HCT116 (cell line): Measurements from ENCODE around the gene ETFA. TPM values are rescaled to one million over a fixed set of nuclear protein-coding genes. Genes with fewer than 3 reads are reported as not detected.

Source experiments
- ATAC-seq: fragments of 200-7000 bp; cut with Tn5 transposase; 2 replicates; pipeline ENCODE4 v1.9.1; 2020; ENCODE audit warnings: mild to moderate bottlenecking, moderate library complexity
- BruUV-seq: library from RNA; stranded (reverse); fragments of 400-500 nt; replicated peaks from 2 replicates; lab custom pipeline; 2021; lab: Mats Ljungman, UMichigan
- CTCF ChIA-PET: fragments of 300-600 bp; sonication (Branson Sonifier 250); formaldehyde crosslinking; loops from one replicate; lab custom pipeline; 2021; ENCODE audit warnings: antibody characterized with exemption; lab: Charles Lee
- POLR2A ChIA-PET: fragments of 300-600, 350-600 bp; sonication (Branson Sonifier 250); formaldehyde crosslinking; loops from one replicate; lab custom pipeline; 2021; ENCODE audit warnings: antibody characterized with exemption; lab: Charles Lee
- RAD21 ChIA-PET, 2 experiments: fragments of 300-600 bp; sonication (Branson Sonifier 250); formaldehyde crosslinking; loops; one replicate each; lab custom pipeline; 2023; ENCODE audit warnings: low total read pairs in 2 of 2; ENCODE audit not compliant: uncharacterized antibody in 2 of 2, unreplicated experiment in 2 of 2, low non-redundant PET in 1 of 2; lab: Charles Lee
- DNase-seq: peaks from one replicate; pipeline ENCODE4 v3.0.0-alpha.2; 2010; ENCODE audit warnings: low read depth, low spot score
- H2AFZ ChIP-seq: fragments of 200-600 bp; shearing (Covaris generic), sonication (generic); 2 replicates; pipeline ENCODE4 v1.6.1; 2017; ENCODE audit warnings: low read depth, mixed run types, mixed read lengths, antibody characterized with exemption, low read length; ENCODE audit not compliant: poor library complexity, severe bottlenecking
- H3K27ac ChIP-seq: 2 replicates; pipeline ENCODE4 v1.5.1; 2012; ENCODE audit warnings: low read depth, low read length
- H3K27me3 ChIP-seq: fragments of 200-600 bp; sonication (generic); 2 replicates; pipeline ENCODE4 v1.6.1; 2016; ENCODE audit warnings: mixed run types, low read length, mixed read lengths; ENCODE audit not compliant: insufficient read depth
- H3K36me3 ChIP-seq, 2 experiments: fragments of 200-500 bp in 1 of 2; fragments of 200-600 bp in 1 of 2; sonication (Bioruptor generic) in 1 of 2; sonication (generic) in 1 of 2; 2 replicates each; pipeline versions ENCODE4 v1.5.1 to v1.6.1; 2014 to 2016; ENCODE audit warnings: low read length in 2 of 2, inconsistent platforms in 1 of 2, mixed read lengths in 1 of 2, mixed run types in 1 of 2; ENCODE audit not compliant: insufficient read depth in 2 of 2, control insufficient read depth in 1 of 2
- H3K4me1 ChIP-seq, 2 experiments: fragments of 200-600 bp in 1 of 2; sonication (generic) in 1 of 2; 2 replicates each; pipeline versions ENCODE4 v1.5.1 to v1.6.1; 2012 to 2017; ENCODE audit warnings: low read length in 2 of 2, inconsistent platforms in 1 of 2, mild to moderate bottlenecking in 1 of 2, mixed read lengths in 1 of 2, mixed run types in 1 of 2, moderate library complexity in 1 of 2; ENCODE audit not compliant: insufficient read depth in 2 of 2, control insufficient read depth in 1 of 2
- H3K4me2 ChIP-seq: fragments of 200-600 bp; sonication (generic); 2 replicates; pipeline ENCODE4 v1.6.1; 2017; ENCODE audit warnings: mixed run types, low read length, mixed read lengths
- H3K4me3 ChIP-seq, 2 experiments: fragments of 200-600 bp in 1 of 2; sonication (generic) in 1 of 2; replicated peaks in 1 of 2; 2 replicates each; pipeline ENCODE4 v1.5.1; 2011 to 2016; ENCODE audit warnings: low read length in 2 of 2, control low read depth in 1 of 2, low read depth in 1 of 2, mild to moderate bottlenecking in 1 of 2, mixed read lengths in 1 of 2, mixed run types in 1 of 2
- H3K79me2 ChIP-seq: fragments of 200-600 bp; sonication (generic); 2 replicates; pipeline ENCODE4 v1.6.1; 2017; ENCODE audit warnings: mild to moderate bottlenecking, mixed run types, low read length, moderate library complexity, mixed read lengths; ENCODE audit not compliant: insufficient read depth
- H3K9ac ChIP-seq: fragments of 200-600 bp; sonication (generic); 2 replicates; pipeline ENCODE4 v1.6.1; 2016; ENCODE audit warnings: low read length, mixed read lengths
- H3K9me2 ChIP-seq: fragments of 200-600 bp; sonication (generic), shearing (Covaris generic); 2 replicates; pipeline ENCODE4 v1.6.1; 2017; ENCODE audit warnings: mixed run types, mild to moderate bottlenecking, moderate library complexity; ENCODE audit not compliant: insufficient read depth
- H3K9me3 ChIP-seq, 2 experiments: fragments of 200-500 bp in 1 of 2; fragments of 200-600 bp in 1 of 2; sonication (Bioruptor generic) in 1 of 2; sonication (generic) in 1 of 2; 2 replicates each; pipeline ENCODE4 v1.6.1; 2014 to 2017; ENCODE audit warnings: low read length in 2 of 2, mixed read lengths in 2 of 2, inconsistent platforms in 1 of 2, low read depth in 1 of 2, mild to moderate bottlenecking in 1 of 2, mixed run types in 1 of 2, moderate library complexity in 1 of 2; ENCODE audit not compliant: control insufficient read depth in 1 of 2, insufficient read depth in 1 of 2
- H4K20me1 ChIP-seq: fragments of 200-600 bp; sonication (generic), shearing (Covaris generic); 2 replicates; pipeline ENCODE4 v1.6.1; 2017; ENCODE audit warnings: mixed run types, mild to moderate bottlenecking, moderate library complexity; ENCODE audit not compliant: insufficient read depth
- EGR1 ChIP-seq: IDR thresholded peaks from 2 replicates; pipeline ENCODE4 v1.6.1; 2012; ENCODE audit warnings: low read depth
- POLR2AphosphoS5 ChIP-seq: IDR thresholded peaks from 2 replicates; pipeline ENCODE4 v1.6.1; 2011; ENCODE audit warnings: mild to moderate bottlenecking, low read depth, low read length, moderate library complexity
- SIN3A ChIP-seq: IDR thresholded peaks from 2 replicates; pipeline ENCODE4 v1.6.1; 2012; ENCODE audit warnings: low read depth
- TCF7L2 ChIP-seq: IDR thresholded peaks from 2 replicates; pipeline ENCODE4 v1.7.0; 2011; ENCODE audit warnings: borderline replicate concordance, inconsistent platforms; ENCODE audit not compliant: insufficient read depth, insufficient read length; ENCODE audit errors: extremely low read depth
- ZFX ChIP-seq: fragments of 450-650 bp; IDR thresholded peaks from 2 replicates; pipeline ENCODE4 v1.6.1; 2017
- intact Hi-C: fragments of 100-400 bp; cut with micrococcal nuclease; formaldehyde crosslinking; loops from 2 replicates; pipeline ENCODE4 v1.10.0; 2022
- total RNA-seq: library from RNA; stranded (reverse); gene quantifications from one replicate; pipeline ENCODE4 v1.2.1, GENCODE V29; 2021; ENCODE audit not compliant: unreplicated experiment
- TF ChIP-seq, protein P1 (sequence below): IDR thresholded peaks from 2 replicates; pipeline ENCODE4 v1.6.1; 2012; ENCODE audit warnings: low read depth

ETFA gene
- total RNA-seq, 1 experiment from 2014 or later = 144 TPM

DNA sequence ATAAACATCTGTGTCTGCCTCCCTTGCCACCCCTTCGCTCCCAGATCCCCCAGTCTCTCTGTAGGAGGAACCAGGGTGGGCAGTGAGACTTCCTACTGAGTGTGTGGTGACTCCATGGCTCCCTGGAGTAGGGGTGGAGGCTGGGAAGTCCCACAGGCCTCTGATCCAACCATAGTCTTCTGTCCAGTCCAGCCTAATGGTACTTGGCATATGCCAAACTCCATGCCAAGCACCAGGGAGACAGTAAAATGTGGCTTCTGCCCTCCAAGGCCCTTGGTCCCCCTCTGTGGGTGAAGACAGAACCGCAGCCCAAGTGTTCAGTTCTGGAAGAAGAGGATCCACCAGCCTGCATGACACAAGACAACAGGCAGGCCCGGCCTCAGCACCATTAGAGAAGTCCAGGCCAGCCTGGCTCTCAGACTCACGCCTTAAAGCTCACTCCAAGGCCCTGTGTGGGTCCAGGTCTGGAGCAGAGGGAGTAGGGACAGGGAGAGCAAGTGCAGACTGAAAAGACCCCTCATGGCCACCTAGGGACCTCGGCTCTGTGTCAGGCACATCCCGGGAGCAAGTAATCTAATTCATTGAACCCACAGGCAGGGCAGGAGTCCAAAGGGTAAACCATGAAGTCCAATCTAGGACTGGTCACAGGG, 112.7 kb downstream of the ETFA start (continued):
- no peak for TF ChIP-seq TCF7L2
- TF ChIP-seq, protein P1, sequence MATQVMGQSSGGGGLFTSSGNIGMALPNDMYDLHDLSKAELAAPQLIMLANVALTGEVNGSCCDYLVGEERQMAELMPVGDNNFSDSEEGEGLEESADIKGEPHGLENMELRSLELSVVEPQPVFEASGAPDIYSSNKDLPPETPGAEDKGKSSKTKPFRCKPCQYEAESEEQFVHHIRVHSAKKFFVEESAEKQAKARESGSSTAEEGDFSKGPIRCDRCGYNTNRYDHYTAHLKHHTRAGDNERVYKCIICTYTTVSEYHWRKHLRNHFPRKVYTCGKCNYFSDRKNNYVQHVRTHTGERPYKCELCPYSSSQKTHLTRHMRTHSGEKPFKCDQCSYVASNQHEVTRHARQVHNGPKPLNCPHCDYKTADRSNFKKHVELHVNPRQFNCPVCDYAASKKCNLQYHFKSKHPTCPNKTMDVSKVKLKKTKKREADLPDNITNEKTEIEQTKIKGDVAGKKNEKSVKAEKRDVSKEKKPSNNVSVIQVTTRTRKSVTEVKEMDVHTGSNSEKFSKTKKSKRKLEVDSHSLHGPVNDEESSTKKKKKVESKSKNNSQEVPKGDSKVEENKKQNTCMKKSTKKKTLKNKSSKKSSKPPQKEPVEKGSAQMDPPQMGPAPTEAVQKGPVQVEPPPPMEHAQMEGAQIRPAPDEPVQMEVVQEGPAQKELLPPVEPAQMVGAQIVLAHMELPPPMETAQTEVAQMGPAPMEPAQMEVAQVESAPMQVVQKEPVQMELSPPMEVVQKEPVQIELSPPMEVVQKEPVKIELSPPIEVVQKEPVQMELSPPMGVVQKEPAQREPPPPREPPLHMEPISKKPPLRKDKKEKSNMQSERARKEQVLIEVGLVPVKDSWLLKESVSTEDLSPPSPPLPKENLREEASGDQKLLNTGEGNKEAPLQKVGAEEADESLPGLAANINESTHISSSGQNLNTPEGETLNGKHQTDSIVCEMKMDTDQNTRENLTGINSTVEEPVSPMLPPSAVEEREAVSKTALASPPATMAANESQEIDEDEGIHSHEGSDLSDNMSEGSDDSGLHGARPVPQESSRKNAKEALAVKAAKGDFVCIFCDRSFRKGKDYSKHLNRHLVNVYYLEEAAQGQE = no peak
- TF ChIP-seq, all 23 proteins: peak for 0

DNA sequence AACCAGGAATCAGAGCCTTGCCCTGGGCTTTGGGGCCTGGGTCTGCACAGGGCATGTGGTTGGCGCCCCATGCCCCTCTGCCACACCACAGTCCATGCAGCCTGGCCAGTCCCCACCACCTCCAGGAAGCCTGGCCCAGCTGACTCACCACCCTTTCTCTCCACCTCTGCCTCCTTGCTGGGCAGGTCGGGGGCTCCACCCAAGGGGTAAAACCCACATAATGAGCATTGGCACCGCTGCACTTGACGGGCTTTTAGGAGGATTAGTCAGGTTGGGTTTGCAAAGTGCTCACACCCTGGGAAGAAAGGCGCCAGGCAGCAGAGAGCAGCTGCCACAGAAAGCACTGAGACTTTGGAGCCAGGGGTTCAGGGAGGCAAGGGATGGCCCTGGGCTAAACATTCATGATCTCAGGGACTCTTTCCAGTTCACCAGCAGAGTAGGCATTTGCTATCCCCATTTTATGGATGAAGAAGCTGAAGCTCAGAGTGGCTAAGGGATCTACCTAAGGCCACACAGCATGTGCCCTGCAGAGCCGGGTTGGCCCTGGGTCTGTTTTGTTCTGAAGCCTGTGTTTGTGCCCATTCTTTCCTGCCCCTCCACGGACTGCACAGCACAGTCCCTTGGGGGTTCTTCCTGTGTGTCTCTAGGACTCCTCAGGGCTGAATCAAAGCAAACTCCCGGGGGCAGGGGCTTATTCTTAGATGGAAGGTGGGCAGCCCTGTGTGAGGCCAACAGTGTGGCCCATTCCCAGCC, 113.4 kb downstream of the ETFA start:
- peak overlapping the region; percentile 39; the same call in 1 of the 2 replicates for H3K9ac ChIP-seq
- POLR2A ChIA-PET = interaction anchor here (1.0 kb wide), 1 partner anchor 138 kb away, joined by 3 read pairs; the partner anchor contains the start of gene ISL2
- H3K27ac ChIP-seq = peak overlapping the region; percentile 62
- H3K9me2 ChIP-seq = no peaks in the 10 kb centered on the region
- RAD21 ChIA-PET = no interaction called here
- CTCF ChIA-PET = no interaction called here
- no TSS peak for BruUV-seq
- DNase-seq = peak; percentile 51
- no peaks in the 10 kb centered on the region for H3K36me3 ChIP-seq
- H3K9me3 ChIP-seq = no peaks in the 10 kb centered on the region
- no peak for TF ChIP-seq EGR1
- TF ChIP-seq POLR2AphosphoS5 = peak; percentile 49
- TF ChIP-seq ZFX = no peak
- TF ChIP-seq SIN3A = no peak
- peak overlapping the region; percentile 77 for H3K4me2 ChIP-seq
- H3K27me3 ChIP-seq = no peaks in the 10 kb centered on the region
- 0 out of 4 replicates have a peak overlapping the region, but pooled peaks of 1 of the 2 experiments have one; percentile 16 for H3K4me3 ChIP-seq
- intact Hi-C loops = no loop called here
- H2AFZ ChIP-seq = no peak overlapping the region
- H3K4me1 ChIP-seq = peaks cover 52 to 59% of the 10 kb centered on the region in 2 experiments
- no peaks in the 10 kb centered on the region for H4K20me1 ChIP-seq
- ATAC-seq = peak; percentile 64
- H3K79me2 ChIP-seq = no peaks in the 10 kb centered on the region
